ENCODE data around the gene CLCNKA.

DNA sequence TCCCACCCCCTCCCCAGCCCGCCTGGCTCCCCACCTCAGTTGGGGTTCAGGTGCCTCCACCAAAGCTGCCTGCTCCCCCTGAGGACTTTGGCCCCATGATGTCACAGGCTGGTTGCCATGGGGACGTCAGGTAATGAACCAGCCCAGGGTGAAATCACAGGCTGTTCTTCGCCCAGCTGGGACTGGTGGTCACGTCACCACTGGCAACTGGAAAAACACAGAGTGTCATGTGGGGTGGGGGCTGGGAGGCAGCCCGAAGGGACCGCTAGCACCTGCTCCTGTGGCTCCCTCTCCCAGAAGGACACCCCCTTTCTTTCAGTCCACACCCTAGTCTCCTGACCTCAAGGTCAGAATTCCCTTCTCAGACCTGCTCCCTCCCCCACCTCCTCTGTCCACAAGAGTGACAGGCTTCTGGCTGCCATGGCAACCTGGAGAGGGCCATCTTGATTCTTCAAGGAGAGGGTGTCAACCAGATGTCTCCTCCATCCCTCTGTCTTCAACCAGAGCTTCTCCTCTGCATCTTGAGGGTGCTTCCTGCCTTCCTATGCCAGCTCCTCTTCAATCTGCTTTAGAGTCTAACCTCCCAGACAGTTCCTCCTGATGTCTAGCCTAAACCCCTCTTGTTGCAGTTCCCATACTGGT lies 45.4 kb downstream of the CLCNKA start:
- TF ChIP-seq, protein P1, sequence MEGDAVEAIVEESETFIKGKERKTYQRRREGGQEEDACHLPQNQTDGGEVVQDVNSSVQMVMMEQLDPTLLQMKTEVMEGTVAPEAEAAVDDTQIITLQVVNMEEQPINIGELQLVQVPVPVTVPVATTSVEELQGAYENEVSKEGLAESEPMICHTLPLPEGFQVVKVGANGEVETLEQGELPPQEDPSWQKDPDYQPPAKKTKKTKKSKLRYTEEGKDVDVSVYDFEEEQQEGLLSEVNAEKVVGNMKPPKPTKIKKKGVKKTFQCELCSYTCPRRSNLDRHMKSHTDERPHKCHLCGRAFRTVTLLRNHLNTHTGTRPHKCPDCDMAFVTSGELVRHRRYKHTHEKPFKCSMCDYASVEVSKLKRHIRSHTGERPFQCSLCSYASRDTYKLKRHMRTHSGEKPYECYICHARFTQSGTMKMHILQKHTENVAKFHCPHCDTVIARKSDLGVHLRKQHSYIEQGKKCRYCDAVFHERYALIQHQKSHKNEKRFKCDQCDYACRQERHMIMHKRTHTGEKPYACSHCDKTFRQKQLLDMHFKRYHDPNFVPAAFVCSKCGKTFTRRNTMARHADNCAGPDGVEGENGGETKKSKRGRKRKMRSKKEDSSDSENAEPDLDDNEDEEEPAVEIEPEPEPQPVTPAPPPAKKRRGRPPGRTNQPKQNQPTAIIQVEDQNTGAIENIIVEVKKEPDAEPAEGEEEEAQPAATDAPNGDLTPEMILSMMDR (conservative IDR thresholded peaks at IDR 0.05; ENCODE audit: low read length): no peak
- TF ChIP-seq EZH2phosphoT487 (IDR thresholded peaks at IDR 0.05; ENCODE audit: borderline replicate concordance, low read depth, low read length): no peak
